Measurements from ENCODE around the gene RAPGEF6. TPM values are rescaled to one million over a fixed set of nuclear protein-coding genes. Genes with fewer than 3 reads are reported as not detected.
A peak's percentile ranks its signal among the peaks of the same experiment; 100 is the strongest.

RAPGEF6 gene
- total RNA-seq, 3 donors from 2014 or later (not counting 1 experiment from before 2014, with no cell fraction given), result 30.1 to 61.0 (median 42.1) TPM

DNA sequence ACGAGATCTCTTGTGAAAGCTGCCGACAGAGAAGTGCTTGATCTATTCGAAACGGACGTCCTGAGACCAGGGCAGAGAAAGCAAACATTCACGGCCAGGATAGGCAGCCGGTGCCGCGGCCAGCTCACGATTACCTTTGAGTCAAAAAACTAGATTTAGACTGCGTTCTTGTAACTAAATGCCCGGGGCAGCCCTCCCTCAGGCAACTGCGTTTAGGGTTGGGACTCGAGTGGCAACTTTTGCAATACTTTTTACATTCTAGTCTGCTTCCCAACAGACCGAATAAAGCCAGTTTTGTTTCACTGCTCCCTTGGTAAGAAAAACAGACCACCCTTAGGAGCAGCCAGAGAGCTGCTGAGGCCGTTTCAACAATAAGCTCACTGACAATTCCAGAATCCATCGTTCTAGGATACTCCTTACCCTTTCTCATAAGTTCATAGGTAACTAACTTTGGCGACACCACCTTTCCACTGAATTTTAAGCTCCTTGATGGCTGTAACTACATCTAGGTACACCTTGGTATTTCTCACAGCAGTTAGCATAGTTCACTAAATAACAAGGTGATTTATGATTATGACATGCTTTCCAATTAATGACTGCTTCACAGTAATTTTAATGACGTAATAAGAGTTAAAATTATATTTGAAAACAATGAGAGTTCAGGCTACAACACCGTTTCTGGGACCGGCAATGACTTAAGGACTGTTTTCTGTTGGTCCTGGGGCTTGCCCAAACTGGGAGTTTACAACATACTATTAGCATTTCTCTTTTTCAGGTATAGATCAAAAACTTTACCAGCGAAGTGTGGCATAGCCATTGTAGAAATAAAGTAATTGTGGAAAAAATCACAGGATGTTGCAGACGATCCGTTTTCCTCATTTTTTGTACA is 899 bp upstream of the RAPGEF6 start:
- DNase-seq (no peak), ATAC-seq (no peak)
- Mint-ChIP-seq H3K4me3 (peak overlapping the region; percentile 95), H3K27ac (peak overlapping the region in 1 of 2 donors; percentile 96), H3K36me3 (no peaks in the 10 kb centered on the region), H3K9me3 (no peaks in the 10 kb centered on the region), H3K27me3 (ENCODE audit: low read depth in 2 of 2) (no peaks in the 10 kb centered on the region), H3K4me1 (peaks cover 31 to 32% of the 10 kb centered on the region in 2 donors)
- TF ChIP-seq, protein P1, sequence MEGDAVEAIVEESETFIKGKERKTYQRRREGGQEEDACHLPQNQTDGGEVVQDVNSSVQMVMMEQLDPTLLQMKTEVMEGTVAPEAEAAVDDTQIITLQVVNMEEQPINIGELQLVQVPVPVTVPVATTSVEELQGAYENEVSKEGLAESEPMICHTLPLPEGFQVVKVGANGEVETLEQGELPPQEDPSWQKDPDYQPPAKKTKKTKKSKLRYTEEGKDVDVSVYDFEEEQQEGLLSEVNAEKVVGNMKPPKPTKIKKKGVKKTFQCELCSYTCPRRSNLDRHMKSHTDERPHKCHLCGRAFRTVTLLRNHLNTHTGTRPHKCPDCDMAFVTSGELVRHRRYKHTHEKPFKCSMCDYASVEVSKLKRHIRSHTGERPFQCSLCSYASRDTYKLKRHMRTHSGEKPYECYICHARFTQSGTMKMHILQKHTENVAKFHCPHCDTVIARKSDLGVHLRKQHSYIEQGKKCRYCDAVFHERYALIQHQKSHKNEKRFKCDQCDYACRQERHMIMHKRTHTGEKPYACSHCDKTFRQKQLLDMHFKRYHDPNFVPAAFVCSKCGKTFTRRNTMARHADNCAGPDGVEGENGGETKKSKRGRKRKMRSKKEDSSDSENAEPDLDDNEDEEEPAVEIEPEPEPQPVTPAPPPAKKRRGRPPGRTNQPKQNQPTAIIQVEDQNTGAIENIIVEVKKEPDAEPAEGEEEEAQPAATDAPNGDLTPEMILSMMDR (IDR thresholded peaks at IDR 0.05), result no peak
- Histone ChIP-seq H3K4me1 (ENCODE audit: control insufficient read depth, insufficient read depth, low read length) (peaks cover 15% of the 10 kb centered on the region), H3K27me3 (ENCODE audit: control insufficient read depth, insufficient read depth, low read length) (no peaks in the 10 kb centered on the region), H3K9me3 (ENCODE audit: control insufficient read depth, insufficient read depth, low read length) (no peaks in the 10 kb centered on the region), H3K36me3 (ENCODE audit: control insufficient read depth, insufficient read depth, low read length) (no peaks in the 10 kb centered on the region), H3K27ac (ENCODE audit: low read length) (peak overlapping the region; percentile 89), H3K4me3 (ENCODE audit: low read length) (peak overlapping the region; percentile 94)
- WGBS (ENCODE audit: insufficient coverage), result 5% methylated on average over 22 of the region's 24 CpGs
- intact Hi-C loops (cut with micrococcal nuclease), result loop anchor here (1.0 to 5.0 kb wide), 5 partner anchors 41 to 376 kb away; partner anchors contain the start of genes ACSL6 and FNIP1

DNA sequence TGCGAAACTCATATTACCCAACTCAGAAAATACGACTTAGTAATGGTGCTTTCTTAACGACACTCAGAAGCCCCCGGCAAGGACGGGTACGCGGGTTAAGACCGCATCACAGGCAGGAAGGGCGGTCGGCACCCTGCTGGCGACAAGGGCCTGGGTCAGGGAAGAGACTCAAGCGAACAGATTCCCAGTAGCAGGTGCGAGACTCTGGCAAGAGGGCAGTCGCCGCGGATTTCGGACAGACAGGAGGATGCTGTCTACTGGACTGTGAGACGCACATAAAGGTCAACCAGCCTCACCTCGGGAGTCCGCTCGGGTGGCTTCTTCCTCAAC is 398 bp downstream of the RAPGEF6 start:
- WGBS (ENCODE audit: insufficient coverage), result 0% methylated on average over 21 of the region's 21 CpGs
- TF ChIP-seq, protein P1 (IDR thresholded peaks at IDR 0.05), result no peak
- Mint-ChIP-seq H3K27ac (peak overlapping the region in 1 of 2 donors; percentile 96), H3K27me3 (ENCODE audit: low read depth in 2 of 2) (no peaks in the 10 kb centered on the region), H3K9me3 (no peaks in the 10 kb centered on the region), H3K4me1 (peaks cover 23 to 26% of the 10 kb centered on the region in 2 donors), H3K4me3 (peak overlapping the region; percentile 95), H3K36me3 (no peaks in the 10 kb centered on the region)
- peaks cover 15% of the 10 kb centered on the region for H3K4me1 ChIP-seq (ENCODE audit: control insufficient read depth, insufficient read depth, low read length)
- H3K9me3 ChIP-seq (ENCODE audit: control insufficient read depth, insufficient read depth, low read length), result no peaks in the 10 kb centered on the region
- no peaks in the 10 kb centered on the region for H3K36me3 ChIP-seq (ENCODE audit: control insufficient read depth, insufficient read depth, low read length)
- intact Hi-C loops (cut with micrococcal nuclease), result loop anchor here (2.0 kb wide), 2 partner anchors 120 to 162 kb away; partner anchors contain the start of gene FNIP1
- peak overlapping the region; percentile 94 for H3K4me3 ChIP-seq (ENCODE audit: low read length)
- peak overlapping the region; percentile 89 for H3K27ac ChIP-seq (ENCODE audit: low read length)
- ATAC-seq, result peak; percentile 28 to 48 (median 30)
- DNase-seq, result peak in 1 of 2 donors; percentile 78
- no peaks in the 10 kb centered on the region for H3K27me3 ChIP-seq (ENCODE audit: control insufficient read depth, insufficient read depth, low read length)

DNA sequence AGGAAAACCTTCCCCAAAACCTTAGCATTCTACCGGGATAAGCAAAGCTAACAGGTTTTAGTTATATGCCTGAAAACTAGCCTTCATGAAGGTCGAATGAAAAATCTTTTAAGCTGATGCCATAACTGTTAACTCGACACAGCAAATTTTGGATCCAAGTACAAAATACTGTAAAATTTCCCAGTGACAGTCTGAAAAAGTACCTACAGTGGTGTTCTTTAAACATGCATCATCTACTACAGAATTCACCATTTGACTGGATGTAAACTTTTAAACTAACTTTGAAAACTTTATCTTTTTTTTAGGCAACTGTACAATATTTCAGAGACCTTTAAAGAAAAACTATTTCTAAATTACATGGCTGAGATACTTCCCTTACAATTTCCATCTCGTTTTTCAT is 791 bp downstream of the RAPGEF6 start:
- H3K27ac ChIP-seq (ENCODE audit: low read length), result peak overlapping the region; percentile 89
- TF ChIP-seq, protein P1 (IDR thresholded peaks at IDR 0.05), result no peak
- no peaks in the 10 kb centered on the region for H3K27me3 ChIP-seq (ENCODE audit: control insufficient read depth, insufficient read depth, low read length)
- no peaks in the 10 kb centered on the region for H3K27me3 Mint-ChIP-seq (ENCODE audit: low read depth in 2 of 2)
- no peaks in the 10 kb centered on the region for H3K36me3 ChIP-seq (ENCODE audit: control insufficient read depth, insufficient read depth, low read length)
- no peaks in the 10 kb centered on the region for H3K9me3 Mint-ChIP-seq
- ATAC-seq, result no peak
- peaks cover 15% of the 10 kb centered on the region for H3K4me1 ChIP-seq (ENCODE audit: control insufficient read depth, insufficient read depth, low read length)
- peak overlapping the region; percentile 95 for H3K4me3 Mint-ChIP-seq
- intact Hi-C loops (cut with micrococcal nuclease), result loop anchor here (2.0 kb wide), 2 partner anchors 119 to 163 kb away; partner anchors contain the start of gene FNIP1
- peak in 1 of 2 donors; percentile 37 for DNase-seq
- peak overlapping the region; percentile 94 for H3K4me3 ChIP-seq (ENCODE audit: low read length)
- H3K9me3 ChIP-seq (ENCODE audit: control insufficient read depth, insufficient read depth, low read length), result no peaks in the 10 kb centered on the region
- H3K4me1 Mint-ChIP-seq, result peaks cover 22 to 29% of the 10 kb centered on the region in 2 donors
- WGBS (ENCODE audit: insufficient coverage), result 4% methylated on average over 4 of the region's 4 CpGs
- H3K27ac Mint-ChIP-seq, result peak overlapping the region in 1 of 2 donors; percentile 96
- H3K36me3 Mint-ChIP-seq, result no peaks in the 10 kb centered on the region
